Activated CD4-positive, alpha-beta T cell treated with anti-CD3 and anti-CD28 coated beads for 4 hours (primary cell): ENCODE measurements around the gene RARRES2.

ENCODE experiments used
- DNase-seq, 2 donors: peaks; one replicate each; pipeline ENCODE4 v3.0.0-alpha.2; 2020

Gene RARRES2

GRCh38 chr7:150360363-150361058 lies 19.1 kb upstream of the RARRES2 start:
- DNase-seq, result no peak

GRCh38 chr7:150359622-150360362 lies 18.4 kb upstream of the RARRES2 start:
- DNase-seq, result no peak

GRCh38 chr7:150358988-150359621 lies 17.7 kb upstream of the RARRES2 start:
- no peak for DNase-seq

GRCh38 chr7:150358433-150358832 lies 17.0 kb upstream of the RARRES2 start:
- DNase-seq, result no peak

- DNase-seq, result no peak
Measured at GRCh38 chr7:150357771-150358427, 16.5 kb upstream of the RARRES2 start.

GRCh38 chr7:150357270-150357669 lies 15.8 kb upstream of the RARRES2 start:
- peak; percentile 66 to 75 for DNase-seq

- DNase-seq, result peak in 1 of 2 donors; percentile 28
Measured at GRCh38 chr7:150356265-150356897, 15.0 kb upstream of the RARRES2 start.

- DNase-seq, result no peak
Measured at GRCh38 chr7:150355666-150356059, 14.2 kb upstream of the RARRES2 start.

GRCh38 chr7:150351587-150352194 lies 10.3 kb upstream of the RARRES2 start:
- DNase-seq, result no peak

GRCh38 chr7:150346922-150347321 lies 5.5 kb upstream of the RARRES2 start:
- DNase-seq, result no peak

GRCh38 chr7:150345012-150345411 lies 3.6 kb upstream of the RARRES2 start:
- DNase-seq, result no peak

- DNase-seq, result no peak
Measured at GRCh38 chr7:150344299-150344698, 2.9 kb upstream of the RARRES2 start.

- no peak for DNase-seq
Measured at GRCh38 chr7:150343225-150343624, 1.8 kb upstream of the RARRES2 start.

GRCh38 chr7:150342121-150342408 lies 636 bp upstream of the RARRES2 start:
- no peak for DNase-seq

- no peak for DNase-seq
Measured at GRCh38 chr7:150340875-150341262, 560 bp downstream of the RARRES2 start.

GRCh38 chr7:150340024-150340749 lies 1.2 kb downstream of the RARRES2 start:
- DNase-seq, result no peak

GRCh38 chr7:150339409-150339809 lies 2.0 kb downstream of the RARRES2 start:
- DNase-seq, result no peak

- DNase-seq, result no peak
Measured at GRCh38 chr7:150338166-150338829, 3.1 kb downstream of the RARRES2 start.

GRCh38 chr7:150337659-150338081 lies 3.8 kb downstream of the RARRES2 start:
- DNase-seq, result no peak

- DNase-seq, result no peak
Measured at GRCh38 chr7:150337179-150337578, 4.2 kb downstream of the RARRES2 start.

- no peak for DNase-seq
Measured at GRCh38 chr7:150336746-150337145, 4.7 kb downstream of the RARRES2 start.

- no peak for DNase-seq
Measured at GRCh38 chr7:150335774-150336112, 5.7 kb downstream of the RARRES2 start.
